Endothelial cell of umbilical vein (primary cell): ENCODE results near the gene RASAL2. TPM values are rescaled to one million over a fixed set of nuclear protein-coding genes. Genes with fewer than 3 reads are reported as not detected.

Experiments
- BruUV-seq: library from RNA; stranded (reverse); fragments of 400-500 nt; replicated peaks from 2 replicates; lab custom pipeline; 2021; lab: Mats Ljungman, UMichigan
- CTCF ChIA-PET: fragments of 300-600, 350-600 bp; sonication (Branson Sonifier 250); formaldehyde crosslinking; loops from one replicate; lab custom pipeline; 2021; ENCODE audit warnings: antibody characterized with exemption, inconsistent platforms; lab: Charles Lee
- POLR2A ChIA-PET: fragments of 300-600, 350-600 bp; sonication (Branson Sonifier 250); formaldehyde crosslinking; loops from one replicate; lab custom pipeline; 2021; ENCODE audit warnings: antibody characterized with exemption, inconsistent platforms; lab: Charles Lee
- DNase-seq: peaks from one replicate; pipeline ENCODE4 v3.0.0-alpha.2; 2011; ENCODE audit warnings: low read depth, low spot score
- FAIRE-seq: peaks from 2 replicates; lab custom pipeline; 2011; peaks lifted over from hg19 to GRCh38; lab: Jason Lieb, UNC
- H2AFZ ChIP-seq: 2 replicates; pipeline ENCODE4 v1.6.0; 2012; ENCODE audit warnings: low read depth, low read length, control low read depth, inconsistent platforms
- H3K27ac ChIP-seq: 2 replicates; pipeline ENCODE4 v1.5.1; 2011; ENCODE audit warnings: low read depth, mild to moderate bottlenecking, control low read depth, low read length, moderate library complexity; ENCODE audit not compliant: insufficient read depth
- H3K27me3 ChIP-seq, 2 experiments: 2 replicates each; pipeline versions ENCODE4 v1.6.0 to v1.6.1; 2011; ENCODE audit warnings: low read length in 2 of 2, mixed read lengths in 1 of 2; ENCODE audit not compliant: control insufficient read depth in 2 of 2, insufficient read depth in 2 of 2
- H3K36me3 ChIP-seq, 2 experiments: 2 replicates in 1 of 2; 3 replicates in 1 of 2; pipeline ENCODE4 v1.5.1; 2011; ENCODE audit warnings: low read length in 2 of 2, mild to moderate bottlenecking in 1 of 2, moderate library complexity in 1 of 2; ENCODE audit not compliant: control insufficient read depth in 2 of 2, insufficient read depth in 2 of 2; ENCODE audit errors: extremely low read depth in 1 of 2
- H3K4me1 ChIP-seq: 3 replicates; pipeline ENCODE4 v1.5.1; 2011; ENCODE audit warnings: mild to moderate bottlenecking, low read length; ENCODE audit not compliant: control insufficient read depth, insufficient read depth; ENCODE audit errors: extremely low read depth
- H3K4me2 ChIP-seq: 2 replicates; pipeline ENCODE4 v1.6.1; 2011; ENCODE audit warnings: low read length, control low read depth, mixed read lengths; ENCODE audit not compliant: insufficient read depth
- H3K4me3 ChIP-seq, 3 experiments: fragments of 200-600 bp in 1 of 3; sonication (generic), shearing (Covaris generic) in 1 of 3; replicated peaks in 1 of 3; 2 replicates each; pipeline ENCODE4 v1.5.1; 2011 to 2016; ENCODE audit warnings: control low read depth in 3 of 3, low read length in 3 of 3, mild to moderate bottlenecking in 2 of 3, inconsistent platforms in 1 of 3, low read depth in 1 of 3, moderate library complexity in 1 of 3; ENCODE audit not compliant: insufficient read depth in 1 of 3
- H3K79me2 ChIP-seq: 2 replicates; pipeline ENCODE4 v1.6.0; 2012; ENCODE audit warnings: low read length, inconsistent platforms; ENCODE audit not compliant: control insufficient read depth, insufficient read depth
- H3K9ac ChIP-seq: replicated peaks from 2 replicates; pipeline ENCODE3; 2011; ENCODE audit warnings: low read length, control low read depth; ENCODE audit not compliant: insufficient read depth; ENCODE audit errors: extremely low read depth
- H3K9me1 ChIP-seq: replicated peaks from 3 replicates; pipeline ENCODE4 v1.6.0; 2011; ENCODE audit warnings: mild to moderate bottlenecking, low read length; ENCODE audit not compliant: control insufficient read depth, insufficient read depth; ENCODE audit errors: extremely low read depth
- H3K9me3 ChIP-seq: replicated peaks from 2 replicates; pipeline ENCODE4 v1.5.1; 2012; ENCODE audit warnings: low read length, inconsistent platforms; ENCODE audit not compliant: control insufficient read depth, insufficient read depth
- H4K20me1 ChIP-seq: replicated peaks from 2 replicates; pipeline ENCODE3; 2011; ENCODE audit warnings: mild to moderate bottlenecking, low read length; ENCODE audit not compliant: control insufficient read depth, insufficient read depth; ENCODE audit errors: extremely low read depth
- EZH2 ChIP-seq: IDR thresholded peaks from 2 replicates; pipeline ENCODE4 v1.6.1; 2012; ENCODE audit warnings: borderline replicate concordance, low read depth, mild to moderate bottlenecking, moderate library complexity, low read length, inconsistent platforms; ENCODE audit not compliant: severe bottlenecking
- FOS ChIP-seq: IDR thresholded peaks from 2 replicates; pipeline ENCODE4 v1.6.1; 2011; ENCODE audit warnings: mild to moderate bottlenecking, low read length, moderate library complexity, borderline replicate concordance; ENCODE audit not compliant: insufficient read depth
- GATA2 ChIP-seq: IDR thresholded peaks from 2 replicates; pipeline ENCODE4 v1.7.0; 2011; ENCODE audit warnings: low read depth, mild to moderate bottlenecking, moderate library complexity, mixed read lengths, low read length; ENCODE audit not compliant: insufficient read length, insufficient read depth
- JUN ChIP-seq: IDR thresholded peaks from 2 replicates; pipeline ENCODE4 v1.6.1; 2011; ENCODE audit warnings: borderline replicate concordance, low read depth; ENCODE audit not compliant: insufficient read length, insufficient read depth
- MYC ChIP-seq: IDR thresholded peaks from one replicate; pipeline ENCODE4 v1.6.1; 2011; ENCODE audit warnings: mild to moderate bottlenecking, low read depth, low read length
- POLR2A ChIP-seq: IDR thresholded peaks from 2 replicates; pipeline ENCODE4 v1.6.1; 2012; ENCODE audit warnings: low read depth, mild to moderate bottlenecking, control low read depth, low read length
- POLR2AphosphoS5 ChIP-seq: IDR thresholded peaks from 2 replicates; pipeline ENCODE4 v1.6.1; 2012; ENCODE audit warnings: low read depth, mild to moderate bottlenecking, control low read depth, low read length, moderate library complexity; ENCODE audit not compliant: insufficient read depth
- dilution Hi-C: fragments of 300-500 bp; cut with MboI; formaldehyde crosslinking; loops from one replicate; pipeline ENCODE4 v1.15.0; 2019; ENCODE audit warnings: low sequenced_read_pairs; ENCODE audit not compliant: extremely low pct_ligation_motif_present
- intact Hi-C: fragments of 100-400 bp; cut with micrococcal nuclease; formaldehyde crosslinking; loops from one replicate; pipeline ENCODE4 v1.10.0; 2022
- polyA plus RNA-seq, 4 experiments: library from polyadenylated mRNA; depleted of rRNA in 3 of 4; stranded (reverse) in 3 of 4; unstranded in 1 of 4; fragments of >200 nt; gene quantifications; 2 replicates each; pipeline versions ENCODE4 v1.2.1 to v1.2.3, GENCODE V29; 2011 to 2012; ENCODE audit warnings: missing spikeins in 1 of 4
- total RNA-seq: library from RNA; stranded (reverse); gene quantifications from 2 replicates; pipeline ENCODE4 v1.2.3, GENCODE V29; 2021
- TF ChIP-seq, protein P1 (sequence below): IDR thresholded peaks from 2 replicates; pipeline ENCODE4 v1.6.1; 2011; ENCODE audit not compliant: insufficient read depth, insufficient read length
- TF ChIP-seq, protein P2 (sequence below), 2 donors: IDR thresholded peaks; 1 replicate in 1 of 2; 2 replicates in 1 of 2; pipeline ENCODE4 v1.5.1; 2011; ENCODE audit warnings: low read length in 2 of 2, mild to moderate bottlenecking in 2 of 2, moderate library complexity in 2 of 2, control low read depth in 1 of 2, inconsistent platforms in 1 of 2, low read depth in 1 of 2; ENCODE audit not compliant: insufficient read depth in 1 of 2; ENCODE audit errors: extremely low read depth in 1 of 2

Gene RASAL2
- total and polyA plus RNA-seq, 2 donors (not counting 3 experiments of a cell fraction or from before 2014, with no cell fraction given), result 12.5 to 15.5 TPM

DNA sequence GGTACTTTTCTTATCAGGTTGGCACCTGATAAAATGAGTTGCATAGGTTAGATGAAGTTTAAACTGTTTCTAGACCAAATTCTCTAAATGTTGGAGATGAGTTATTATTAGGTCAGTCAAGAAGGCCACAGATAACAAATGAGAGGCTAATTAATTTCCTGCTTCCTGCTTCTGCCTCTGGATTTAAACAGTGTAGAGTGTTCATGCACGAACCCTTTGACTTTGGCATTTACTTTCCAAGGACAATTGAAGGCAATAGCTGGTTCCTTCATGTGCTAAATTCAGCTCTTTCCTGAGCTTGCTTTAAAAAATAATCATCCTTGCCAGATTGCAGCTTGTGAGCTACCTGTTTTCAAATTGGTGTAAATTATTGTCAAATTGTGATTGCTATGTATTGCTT is 80.6 kb downstream of the RASAL2 start:
- H2AFZ ChIP-seq, result no peak overlapping the region
- TF ChIP-seq POLR2A (no peak), GATA2 (no peak), FOS (no peak), EZH2 (no peak), POLR2AphosphoS5 (no peak), MYC (no peak), JUN (no peak)
- TF ChIP-seq, protein P1, sequence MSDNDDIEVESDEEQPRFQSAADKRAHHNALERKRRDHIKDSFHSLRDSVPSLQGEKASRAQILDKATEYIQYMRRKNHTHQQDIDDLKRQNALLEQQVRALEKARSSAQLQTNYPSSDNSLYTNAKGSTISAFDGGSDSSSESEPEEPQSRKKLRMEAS, result no peak
- TF ChIP-seq, protein P2, sequence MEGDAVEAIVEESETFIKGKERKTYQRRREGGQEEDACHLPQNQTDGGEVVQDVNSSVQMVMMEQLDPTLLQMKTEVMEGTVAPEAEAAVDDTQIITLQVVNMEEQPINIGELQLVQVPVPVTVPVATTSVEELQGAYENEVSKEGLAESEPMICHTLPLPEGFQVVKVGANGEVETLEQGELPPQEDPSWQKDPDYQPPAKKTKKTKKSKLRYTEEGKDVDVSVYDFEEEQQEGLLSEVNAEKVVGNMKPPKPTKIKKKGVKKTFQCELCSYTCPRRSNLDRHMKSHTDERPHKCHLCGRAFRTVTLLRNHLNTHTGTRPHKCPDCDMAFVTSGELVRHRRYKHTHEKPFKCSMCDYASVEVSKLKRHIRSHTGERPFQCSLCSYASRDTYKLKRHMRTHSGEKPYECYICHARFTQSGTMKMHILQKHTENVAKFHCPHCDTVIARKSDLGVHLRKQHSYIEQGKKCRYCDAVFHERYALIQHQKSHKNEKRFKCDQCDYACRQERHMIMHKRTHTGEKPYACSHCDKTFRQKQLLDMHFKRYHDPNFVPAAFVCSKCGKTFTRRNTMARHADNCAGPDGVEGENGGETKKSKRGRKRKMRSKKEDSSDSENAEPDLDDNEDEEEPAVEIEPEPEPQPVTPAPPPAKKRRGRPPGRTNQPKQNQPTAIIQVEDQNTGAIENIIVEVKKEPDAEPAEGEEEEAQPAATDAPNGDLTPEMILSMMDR (IDR thresholded peaks at IDR 0.05; ENCODE audit: extremely low read depth in 1 of 2, insufficient read depth in 1 of 2, low read depth in 1 of 2, low read length in 2 of 2), result no peak
- no TSS peak for BruUV-seq
- H3K79me2 ChIP-seq, result peaks cover 2% of the 10 kb centered on the region
- no peaks in the 10 kb centered on the region for H3K9me3 ChIP-seq
- ChIA-PET POLR2A (no interaction called here), CTCF (interaction anchor here (0.9 to 1.6 kb wide), 2 partner anchors 10 to 143 kb away, joined by 3 to 4 read pairs; no protein-coding TSS in a partner anchor)
- H3K9me1 ChIP-seq, result no peaks in the 10 kb centered on the region
- no peak overlapping the region for H3K9ac ChIP-seq
- no peaks in the 10 kb centered on the region for H3K36me3 ChIP-seq
- H3K4me3 ChIP-seq, result no peak overlapping the region
- H3K4me2 ChIP-seq, result no peak overlapping the region
- DNase-seq, result no peak
- no peaks in the 10 kb centered on the region for H3K27me3 ChIP-seq
- dilution Hi-C loops, result no loop called here
- H3K4me1 ChIP-seq, result peaks cover 4% of the 10 kb centered on the region
- no peak overlapping the region for H3K27ac ChIP-seq
- intact Hi-C loops, result no loop called here
- peak; percentile 54 for FAIRE-seq
- H4K20me1 ChIP-seq, result no peaks in the 10 kb centered on the region
